ENCODE measurements around the gene RBM42. TPM values are rescaled to one million over a fixed set of nuclear protein-coding genes. Genes with fewer than 3 reads are reported as not detected.

Gene RBM42
- total and polyA plus RNA-seq, 8 donors, result 26.6 to 133 (median 57.6) TPM

DNA sequence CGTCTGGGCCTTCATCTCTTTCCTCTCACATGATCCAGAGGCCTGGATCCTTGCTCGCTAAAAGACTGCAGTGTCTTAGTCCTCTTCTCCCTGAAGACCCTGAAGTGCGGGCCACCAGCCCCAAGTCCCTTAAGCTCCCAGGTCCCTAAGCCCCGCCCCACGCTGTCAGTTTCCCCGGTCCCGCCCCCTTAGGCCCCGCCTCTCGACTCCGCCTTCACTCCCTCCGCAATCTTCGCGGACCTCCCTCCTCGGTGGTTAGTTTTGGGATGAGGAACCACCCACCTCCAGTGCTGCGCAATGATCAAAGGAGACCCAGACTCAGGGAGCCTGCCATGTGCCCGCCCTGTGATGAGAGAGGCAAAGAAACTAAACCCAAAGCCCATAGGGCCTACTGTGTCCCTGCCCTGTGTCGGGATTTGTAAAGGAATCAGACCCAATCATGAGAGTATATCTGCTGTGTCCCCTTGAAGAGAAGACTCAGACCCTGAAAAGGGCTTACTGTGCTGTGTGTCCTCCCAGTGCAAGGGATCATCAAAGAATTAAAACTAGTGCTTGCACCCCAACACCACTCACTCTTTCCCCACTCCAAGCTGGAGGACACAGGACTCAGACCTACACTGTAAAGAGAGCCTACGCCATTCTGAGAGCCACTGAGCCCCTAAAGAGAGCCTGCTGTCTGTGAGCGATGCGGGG, 16.3 kb downstream of the RBM42 start:
- Histone ChIP-seq H3K27me3 (no peaks in the 10 kb centered on the region), H3K36me3 (peaks cover 0 to 4% (median 1%) of the 10 kb centered on the region in 4 donors), H3K9me3 (no peaks in the 10 kb centered on the region), H3K27ac (peak overlapping the region; percentile 88 to 97 (median 94)), H3K4me3 (peak overlapping the region; percentile 61 to 71 (median 67)), H3K4me1 (peaks cover 26 to 68% (median 62%) of the 10 kb centered on the region in 4 donors)
- 19 to 20% (median 19%) methylated on average over 20 of the region's 20 CpGs for WGBS, 5 donors
- TF ChIP-seq POLR2A (IDR thresholded peaks at IDR 0.05) (no peak), POLR2AphosphoS5 (IDR thresholded peaks at IDR 0.05) (no peak), EP300 (IDR thresholded peaks at IDR 0.05) (no peak)
- TF ChIP-seq, protein P1, sequence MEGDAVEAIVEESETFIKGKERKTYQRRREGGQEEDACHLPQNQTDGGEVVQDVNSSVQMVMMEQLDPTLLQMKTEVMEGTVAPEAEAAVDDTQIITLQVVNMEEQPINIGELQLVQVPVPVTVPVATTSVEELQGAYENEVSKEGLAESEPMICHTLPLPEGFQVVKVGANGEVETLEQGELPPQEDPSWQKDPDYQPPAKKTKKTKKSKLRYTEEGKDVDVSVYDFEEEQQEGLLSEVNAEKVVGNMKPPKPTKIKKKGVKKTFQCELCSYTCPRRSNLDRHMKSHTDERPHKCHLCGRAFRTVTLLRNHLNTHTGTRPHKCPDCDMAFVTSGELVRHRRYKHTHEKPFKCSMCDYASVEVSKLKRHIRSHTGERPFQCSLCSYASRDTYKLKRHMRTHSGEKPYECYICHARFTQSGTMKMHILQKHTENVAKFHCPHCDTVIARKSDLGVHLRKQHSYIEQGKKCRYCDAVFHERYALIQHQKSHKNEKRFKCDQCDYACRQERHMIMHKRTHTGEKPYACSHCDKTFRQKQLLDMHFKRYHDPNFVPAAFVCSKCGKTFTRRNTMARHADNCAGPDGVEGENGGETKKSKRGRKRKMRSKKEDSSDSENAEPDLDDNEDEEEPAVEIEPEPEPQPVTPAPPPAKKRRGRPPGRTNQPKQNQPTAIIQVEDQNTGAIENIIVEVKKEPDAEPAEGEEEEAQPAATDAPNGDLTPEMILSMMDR (IDR thresholded peaks at IDR 0.05), result no peak
- intact Hi-C loops (cut with DNase I; ENCODE audit: low total_unique reads), result no loop called here
- peak; percentile 87 for DNase-seq

GRCh38 chr19:35645680-35646511, 17.1 kb downstream of the RBM42 start:
- H3K4me1 ChIP-seq, result peaks cover 26 to 75% (median 68%) of the 10 kb centered on the region in 4 donors
- no peaks in the 10 kb centered on the region for H3K27me3 ChIP-seq
- H3K27ac ChIP-seq, result peak overlapping the region in 3 of 5 donors; percentile 88 to 97 (median 95)
- peaks cover 0 to 12% (median 7%) of the 10 kb centered on the region in 4 donors for H3K36me3 ChIP-seq
- no peak for DNase-seq
- intact Hi-C loops (cut with DNase I; ENCODE audit: low total_unique reads), result no loop called here
- no peak overlapping the region for H3K4me3 ChIP-seq
- H3K9me3 ChIP-seq, result no peaks in the 10 kb centered on the region
- WGBS, 5 donors, result 65 to 86% (median 75%) methylated on average over 7 of the region's 7 CpGs
- TF ChIP-seq POLR2A (IDR thresholded peaks at IDR 0.05) (no peak), POLR2AphosphoS5 (IDR thresholded peaks at IDR 0.05) (no peak), EP300 (IDR thresholded peaks at IDR 0.05) (no peak)
- TF ChIP-seq, protein P1 (IDR thresholded peaks at IDR 0.05), result no peak

DNA sequence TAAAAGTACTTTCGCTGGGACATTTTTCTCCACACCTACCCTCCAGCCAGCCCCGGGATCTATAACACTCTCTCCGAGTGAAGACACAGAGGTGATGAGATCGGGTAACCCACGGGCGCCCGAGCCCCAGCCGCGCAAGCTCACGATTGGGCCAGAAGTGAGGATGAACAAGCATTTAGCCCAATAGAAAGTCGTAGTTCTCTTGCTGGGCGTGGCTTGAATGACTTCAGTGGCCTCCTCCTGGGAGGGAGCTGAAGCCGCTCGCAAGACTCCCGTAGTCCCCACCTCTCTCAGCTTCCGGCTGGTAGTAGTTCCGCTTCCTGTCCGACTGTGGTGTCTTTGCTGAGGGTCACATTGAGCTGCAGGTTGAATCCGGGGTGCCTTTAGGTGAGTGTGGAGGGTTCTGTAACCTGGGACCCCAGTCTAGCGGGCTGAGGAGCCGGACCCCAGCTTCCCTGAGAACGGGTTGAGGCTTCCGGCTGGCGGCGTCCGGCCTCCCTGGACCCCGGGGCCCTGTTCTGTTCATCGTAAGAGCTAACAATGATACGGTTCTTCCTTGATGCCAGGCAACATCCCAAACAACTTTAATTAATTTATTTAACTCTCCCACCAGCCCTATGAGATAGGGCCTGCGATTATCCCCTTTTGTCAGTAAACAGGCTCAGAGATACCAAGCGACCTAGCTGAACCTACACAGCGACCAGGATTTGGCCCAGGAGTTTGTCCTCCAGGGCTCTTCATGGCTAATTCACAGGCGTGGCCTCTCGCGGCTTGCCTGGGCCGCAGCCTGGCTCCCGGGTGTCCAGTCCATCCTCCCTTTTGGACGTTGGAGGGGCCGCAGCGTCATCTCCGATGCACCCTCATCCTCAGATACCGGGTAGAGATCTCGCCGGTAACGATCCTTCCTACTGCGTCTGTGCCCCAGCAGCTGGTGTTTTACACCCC, 19.5 kb downstream of the RBM42 start, which contains the start of gene COX6B1:
Gene COX6B1, plus strand, starts transcription at position 307 of the 945 bp plus-strand sequence. CDS start 2,921 bp downstream, outside the sequence.
- Histone ChIP-seq H3K4me1 (peaks cover 19 to 57% (median 51%) of the 10 kb centered on the region in 4 donors), H3K36me3 (peaks cover 13 to 36% (median 31%) of the 10 kb centered on the region in 4 donors), H3K9me3 (no peaks in the 10 kb centered on the region), H3K27ac (peak within 1 kb of the TSS; percentile 85 to 94 (median 91)), H3K27me3 (no peaks in the 10 kb centered on the region), H3K4me3 (peak within 1 kb of the TSS; percentile 77 to 93 (median 88))
- TF ChIP-seq POLR2AphosphoS5 (IDR thresholded peaks at IDR 0.05) (peak; percentile 69 to 96 (median 94)), POLR2A (IDR thresholded peaks at IDR 0.05) (peak in 1 of 4 donors; percentile 19), EP300 (IDR thresholded peaks at IDR 0.05) (no peak)
- TF ChIP-seq, protein P1 (IDR thresholded peaks at IDR 0.05), result no peak
- 0 to 1% (median 0%) methylated on average over 38 to 46 of the region's 46 CpGs for WGBS, 5 donors
- intact Hi-C loops (cut with DNase I; ENCODE audit: low total_unique reads), result no loop called here
- peak; percentile 94 to 98 for DNase-seq

All from stomach (tissue), 9 donors.